Lower leg skin (tissue), 3 donors: Measurements from ENCODE around the gene CYTH1.

Source experiments
- CTCF ChIP-seq, 3 donors: fragments of 450-650 bp; IDR thresholded peaks; one replicate each; pipeline ENCODE4 v1.5.1; 2016; ENCODE audit warnings: antibody characterized with exemption in 3 of 3, mild to moderate bottlenecking in 3 of 3, moderate library complexity in 2 of 3
- POLR2A ChIP-seq, 2 donors: fragments of 450-650 bp; IDR thresholded peaks; one replicate each; pipeline ENCODE4 v1.6.1; 2016 to 2017; ENCODE audit warnings: antibody characterized with exemption in 2 of 2, mild to moderate bottlenecking in 1 of 2, moderate library complexity in 1 of 2

GRCh38 chr17:78697554-78698343 is 84.3 kb downstream of the CYTH1 start:
- no peak for TF ChIP-seq POLR2A (IDR thresholded peaks at IDR 0.05)
- no peak for TF ChIP-seq CTCF (IDR thresholded peaks at IDR 0.05)
